GM21423 (cell line): Measurements from ENCODE around the gene TCF25.
"Not testable (repeated sequence)": the region's sequence is repeated elsewhere in the genome, so short reads cannot be mapped to it uniquely, and the experiment has no call there.

Experiments
- ATAC-seq: cut with Tn5 transposase; IDR thresholded peaks from one replicate; pipeline ENCODE4 v1.9.1; 2021; ENCODE audit warnings: mild to moderate bottlenecking, moderate library complexity; ENCODE audit not compliant: unreplicated experiment

The TCF25 gene

DNA sequence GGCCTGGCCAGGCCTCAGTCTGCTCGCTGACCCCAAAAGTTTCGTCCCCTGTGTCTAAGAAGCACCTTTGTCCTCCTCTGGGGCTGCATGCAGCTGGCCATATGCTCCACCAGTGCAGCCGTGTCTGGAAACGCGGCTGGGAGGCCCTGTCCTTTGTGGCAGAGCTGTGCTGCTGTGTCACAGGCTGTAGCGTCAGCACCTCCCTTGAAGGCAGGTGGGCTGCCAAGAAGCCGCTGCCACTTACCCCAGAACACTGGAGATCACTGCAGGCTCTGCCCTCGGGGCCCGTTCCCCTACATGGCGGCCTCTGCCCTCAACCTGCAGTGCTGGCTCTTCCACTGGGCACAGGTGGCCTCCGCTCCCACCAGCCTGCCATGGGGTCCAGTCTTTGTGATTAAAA, 29.6 kb downstream of the TCF25 start:
- no peak for ATAC-seq

DNA sequence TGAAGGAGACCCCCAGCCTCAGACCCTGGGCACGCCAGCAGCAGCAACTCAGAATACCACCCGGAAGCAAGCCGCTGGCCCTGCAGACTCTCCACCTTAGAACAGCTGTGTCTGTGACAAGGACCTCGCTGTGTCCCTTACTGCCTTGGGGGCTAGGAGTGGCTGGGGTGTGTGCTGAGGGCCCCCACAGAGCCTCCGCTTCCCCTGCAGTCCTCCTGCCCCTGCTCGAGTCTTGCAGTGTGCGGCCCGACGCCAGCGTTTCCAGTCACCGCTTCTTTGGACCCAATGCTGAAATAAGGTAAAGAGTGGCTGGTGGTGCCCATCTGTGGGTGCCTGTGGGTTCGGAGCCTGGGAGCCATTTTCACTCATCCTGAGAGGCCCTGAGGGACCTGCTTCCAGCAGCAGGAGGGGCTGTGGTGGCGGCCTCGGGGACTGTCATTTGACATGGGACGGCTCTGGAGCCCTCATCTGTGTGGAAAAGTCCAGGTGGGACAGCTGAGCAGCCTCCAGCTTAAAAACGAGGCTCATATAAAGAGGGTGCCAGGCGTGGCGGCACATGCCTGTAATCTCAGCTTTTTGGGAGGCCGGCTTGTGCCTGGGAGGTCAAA, 30.6 kb downstream of the TCF25 start:
- ATAC-seq: no peak

DNA sequence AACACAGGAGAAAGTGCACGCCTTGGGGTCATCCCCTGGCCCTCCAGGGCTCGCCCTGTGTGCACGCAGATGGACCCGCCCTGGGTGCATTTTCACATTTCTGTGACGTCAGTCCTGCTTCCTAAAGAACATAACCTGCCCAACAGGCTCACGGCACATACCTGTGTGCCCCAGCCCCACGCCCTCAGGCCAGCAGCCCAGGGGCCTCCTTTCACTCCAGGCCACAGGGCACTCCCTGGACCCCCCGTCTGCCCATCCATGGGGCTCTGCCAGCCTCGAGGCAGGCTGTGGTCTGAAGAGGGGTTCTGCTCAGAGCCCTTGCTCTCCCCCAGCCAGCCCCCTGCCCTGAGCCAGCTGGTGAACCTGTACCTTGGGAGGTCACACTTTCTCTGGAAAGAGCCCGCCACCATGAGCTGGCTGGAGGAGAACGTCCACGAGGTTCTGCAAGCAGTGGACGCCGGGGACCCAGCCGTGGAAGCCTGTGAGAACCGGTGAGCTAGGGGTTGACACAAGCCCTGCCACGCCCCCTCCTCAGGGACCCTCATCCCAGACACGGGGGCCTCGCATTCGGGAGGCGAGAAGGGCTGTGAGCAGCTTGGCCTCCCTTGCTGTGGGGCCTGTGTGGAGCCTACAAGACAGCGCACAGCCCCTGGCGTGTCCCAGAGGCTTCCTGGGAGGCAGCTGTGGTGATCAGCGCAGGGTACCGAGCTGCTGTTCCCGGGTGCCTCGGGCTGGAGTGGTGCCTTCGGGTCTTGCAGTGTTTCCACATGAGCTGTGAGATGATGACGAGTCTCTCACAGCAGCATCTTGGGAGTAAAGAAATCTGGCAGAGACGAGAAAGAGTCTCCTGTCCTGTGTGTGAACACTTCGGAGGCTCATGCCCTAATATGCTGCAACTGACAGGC, 31.5 kb downstream of the TCF25 start:
- ATAC-seq: no peak

DNA sequence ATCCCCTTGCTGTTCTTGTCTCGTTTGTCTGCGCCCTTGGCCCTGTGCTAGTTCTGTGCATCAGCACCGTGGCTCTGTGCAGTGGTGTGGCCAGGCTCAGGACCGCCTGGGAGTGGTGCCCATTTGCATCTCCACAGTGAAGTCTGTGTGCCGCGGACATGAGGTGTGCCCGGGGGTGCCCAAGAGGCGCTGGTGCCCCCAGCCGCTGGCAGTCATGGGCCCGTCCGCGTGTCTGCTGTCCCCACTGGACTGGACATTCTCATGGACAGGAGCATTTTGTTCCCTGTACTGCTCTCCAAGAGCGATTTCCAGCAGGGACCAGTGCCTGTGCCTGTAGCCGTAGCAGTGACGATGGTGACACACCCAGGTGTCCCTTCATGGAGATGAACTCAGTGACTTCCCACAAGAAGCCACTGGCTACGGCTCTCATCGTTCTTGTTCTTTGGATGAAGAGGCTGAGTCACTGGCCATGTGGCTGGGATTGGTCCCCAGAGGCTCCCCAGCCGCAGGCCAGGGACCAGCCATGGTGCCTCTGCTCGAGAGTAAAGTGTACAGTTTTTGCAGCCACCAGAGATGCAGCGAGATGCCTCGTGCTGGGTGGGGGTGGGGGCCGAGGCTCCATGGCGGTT, 32.2 kb downstream of the TCF25 start:
- ATAC-seq: no peak

DNA sequence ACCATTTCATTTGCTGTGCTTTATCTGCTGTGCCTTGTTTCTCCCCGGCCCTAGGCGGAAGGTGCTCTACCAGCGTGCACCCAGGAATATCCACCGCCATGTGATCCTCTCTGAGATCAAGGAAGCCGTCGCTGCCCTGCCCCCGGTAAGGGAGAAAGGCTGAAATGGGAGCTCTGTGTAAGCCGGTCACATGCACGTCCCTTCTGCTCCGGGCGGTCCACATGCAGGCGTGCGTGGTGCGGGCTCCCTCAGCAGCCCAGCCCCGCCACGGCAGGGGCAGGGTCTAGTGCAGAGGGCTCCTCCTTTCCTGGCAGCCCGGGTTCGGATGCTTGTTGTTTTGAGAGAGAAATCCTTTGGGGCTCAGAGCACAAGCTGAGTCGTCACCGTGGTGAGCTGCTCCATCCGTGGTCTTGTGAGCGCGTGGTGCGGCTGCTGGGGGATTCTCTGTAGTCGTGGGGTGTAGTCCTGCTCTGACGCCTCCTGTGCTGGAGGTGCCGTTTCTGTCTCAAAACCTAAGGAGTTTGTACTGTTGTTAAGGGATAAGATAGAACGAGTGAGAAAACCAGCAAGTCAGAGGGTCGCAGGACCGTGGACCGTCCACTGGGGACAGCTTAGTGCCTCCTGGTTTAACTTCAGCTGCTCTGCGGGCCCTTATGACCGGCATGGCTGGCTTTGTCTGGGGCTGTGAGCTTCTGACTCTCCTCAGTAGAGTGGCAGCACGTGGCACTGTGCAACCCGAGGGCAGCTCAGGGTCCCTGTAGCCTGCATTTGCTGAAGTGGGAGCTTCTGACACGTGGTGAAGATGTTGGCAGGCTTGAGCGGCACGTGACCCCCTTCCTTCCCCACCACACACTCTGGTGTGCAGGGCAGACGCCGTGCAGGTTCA, 33.0 kb downstream of the TCF25 start:
- no peak for ATAC-seq

DNA sequence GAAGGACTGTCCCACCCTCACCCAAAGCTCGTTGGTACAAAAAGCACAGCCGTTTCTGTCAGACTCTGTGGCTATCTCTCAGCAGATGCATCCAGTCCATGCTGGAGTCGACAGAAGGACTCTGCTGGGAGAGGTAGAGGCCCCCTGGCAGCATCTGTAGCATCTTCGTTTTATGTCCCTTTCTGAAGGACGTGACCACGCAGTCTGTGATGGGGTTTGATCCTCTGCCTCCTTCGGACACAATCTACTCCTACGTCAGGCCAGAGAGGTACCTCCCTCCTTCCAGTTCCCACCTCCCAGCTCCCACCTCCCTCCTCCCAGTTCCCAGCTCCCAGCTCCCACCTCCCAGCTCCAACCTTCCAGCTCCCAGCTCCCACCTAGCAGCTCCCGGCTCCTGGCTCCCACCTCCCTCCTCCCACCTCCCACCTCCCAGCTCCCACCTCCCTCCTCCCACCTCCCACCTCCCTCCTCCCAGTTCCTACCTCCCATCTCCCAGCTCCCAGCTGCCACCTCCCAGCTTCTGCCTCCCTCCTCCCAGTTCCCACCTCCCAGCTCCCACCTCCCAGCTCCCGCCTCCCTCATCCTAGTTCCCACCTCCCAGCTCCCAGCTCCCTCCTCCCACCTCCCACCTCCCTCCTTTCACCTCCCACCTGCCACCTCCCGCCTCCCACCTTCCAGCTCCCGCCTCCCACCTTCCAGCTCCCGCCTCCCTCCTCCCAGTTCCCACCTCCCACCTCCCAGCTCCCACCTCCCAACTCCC, 33.8 kb downstream of the TCF25 start:
- ATAC-seq: no peak

DNA sequence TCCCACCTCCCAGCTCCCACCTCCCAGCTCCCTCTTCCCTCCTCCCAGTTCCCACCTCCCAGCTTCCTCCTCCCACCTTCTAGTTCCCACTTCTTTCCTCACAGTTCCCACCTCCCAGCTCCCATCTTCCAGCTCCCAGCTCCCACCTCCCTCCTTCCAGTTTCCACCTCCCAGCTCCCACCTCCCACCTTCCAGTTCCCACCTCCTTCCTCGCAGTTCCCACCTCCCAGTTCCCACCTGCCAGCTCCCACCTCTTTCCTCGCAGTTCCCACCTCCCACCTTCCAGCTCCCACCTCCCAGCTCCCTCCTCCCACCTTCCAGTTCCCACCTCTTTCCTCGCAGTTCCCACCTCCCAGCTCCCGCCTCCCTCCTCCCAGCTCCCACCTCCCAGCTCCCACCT, 34.8 kb downstream of the TCF25 start:
- ATAC-seq: no peak

DNA sequence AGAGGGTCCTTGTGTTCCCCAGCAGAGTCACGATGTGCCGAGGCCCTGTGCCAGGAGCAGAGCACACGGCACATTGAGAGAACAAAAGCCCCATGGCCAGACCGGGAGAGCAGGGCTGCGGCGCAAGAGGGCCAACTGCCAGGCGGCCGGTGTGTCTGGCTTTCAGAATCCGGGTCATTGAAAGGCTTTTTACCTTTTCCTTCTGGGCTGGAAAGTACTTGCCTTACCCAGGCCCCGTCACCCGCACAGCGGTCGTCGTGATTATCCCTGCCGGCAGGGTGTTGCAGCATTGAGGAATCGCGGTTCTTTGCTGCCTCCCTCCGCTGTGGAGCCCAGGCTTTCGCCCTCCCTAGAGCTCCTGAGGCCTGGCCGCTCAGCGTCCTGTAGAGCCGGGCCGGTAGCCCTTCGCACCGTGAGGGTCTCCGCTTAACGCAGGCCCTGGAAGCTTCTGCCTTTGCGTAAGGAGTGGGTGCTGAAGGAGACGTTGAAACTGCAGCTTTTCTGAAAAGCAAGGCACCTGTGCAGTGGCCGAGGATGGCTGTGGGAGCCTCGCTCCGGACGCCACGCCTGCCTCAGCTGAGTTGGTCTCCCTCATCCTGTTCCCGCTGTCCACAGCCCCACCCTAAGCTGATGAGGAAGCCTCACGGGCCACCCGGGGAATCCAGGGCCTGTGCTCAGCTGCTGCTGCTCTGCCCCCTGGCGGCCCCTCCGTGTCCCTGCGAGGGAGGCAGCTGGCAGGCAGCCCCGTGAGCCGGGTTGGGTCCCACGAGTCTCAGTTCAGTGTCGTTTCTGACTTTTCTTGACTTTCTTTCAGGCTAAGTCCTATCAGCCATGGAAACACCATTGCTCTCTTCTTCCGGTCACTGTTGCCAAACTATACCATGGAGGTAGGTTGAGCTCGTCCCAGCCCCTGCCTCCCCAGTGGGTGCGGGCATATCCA, 36.7 kb downstream of the TCF25 start:
- no peak for ATAC-seq

DNA sequence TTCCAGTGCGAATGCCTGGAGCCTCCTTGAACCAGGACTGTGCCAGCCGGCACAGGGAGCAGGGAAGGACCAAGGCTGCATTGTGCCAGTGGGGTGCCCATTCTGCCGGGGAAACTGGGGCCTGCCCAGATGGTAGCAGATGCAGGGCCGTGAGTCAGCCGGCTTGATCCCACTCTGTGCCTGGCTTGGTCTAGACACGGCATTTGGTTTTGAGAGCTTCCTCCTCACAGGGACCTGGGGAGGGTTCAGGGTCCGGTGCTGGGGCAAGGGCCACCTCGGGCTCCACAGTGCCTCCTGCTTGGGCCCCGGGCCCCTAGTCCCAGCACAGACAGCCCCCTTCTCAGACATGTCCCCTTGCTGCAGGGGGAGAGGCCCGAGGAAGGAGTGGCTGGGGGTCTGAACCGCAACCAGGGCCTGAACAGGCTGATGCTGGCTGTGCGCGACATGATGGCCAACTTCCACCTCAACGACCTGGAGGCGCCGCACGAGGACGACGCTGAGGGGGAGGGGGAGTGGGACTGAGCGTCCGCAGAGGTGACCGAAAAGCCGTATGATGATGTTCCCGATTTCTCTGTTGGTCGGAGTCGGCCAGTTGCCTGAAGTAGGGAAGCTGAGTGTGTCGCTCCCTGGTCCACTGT, 37.4 kb downstream of the TCF25 start:
- no peak for ATAC-seq

DNA sequence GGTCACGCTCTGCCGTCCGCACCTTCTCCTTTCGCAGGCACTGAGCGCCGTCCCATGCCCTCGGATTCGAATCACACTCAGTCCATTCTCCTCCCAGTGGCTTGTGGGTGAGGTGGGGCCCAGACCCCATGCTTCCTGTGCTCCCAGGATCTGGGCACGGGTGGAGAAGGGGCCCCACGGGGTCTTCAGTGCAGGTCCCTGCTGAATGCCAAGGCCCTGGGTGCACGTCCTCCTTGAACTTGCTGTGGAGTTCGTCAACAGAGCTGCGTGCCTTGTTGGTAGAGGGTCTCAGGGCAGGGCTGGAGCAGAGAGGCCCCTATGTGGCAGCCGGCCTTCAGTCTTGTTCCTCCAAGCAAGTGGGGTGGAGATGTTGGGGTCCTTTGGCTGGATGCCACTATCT, 38.0 kb downstream of the TCF25 start:
- no peak for ATAC-seq

DNA sequence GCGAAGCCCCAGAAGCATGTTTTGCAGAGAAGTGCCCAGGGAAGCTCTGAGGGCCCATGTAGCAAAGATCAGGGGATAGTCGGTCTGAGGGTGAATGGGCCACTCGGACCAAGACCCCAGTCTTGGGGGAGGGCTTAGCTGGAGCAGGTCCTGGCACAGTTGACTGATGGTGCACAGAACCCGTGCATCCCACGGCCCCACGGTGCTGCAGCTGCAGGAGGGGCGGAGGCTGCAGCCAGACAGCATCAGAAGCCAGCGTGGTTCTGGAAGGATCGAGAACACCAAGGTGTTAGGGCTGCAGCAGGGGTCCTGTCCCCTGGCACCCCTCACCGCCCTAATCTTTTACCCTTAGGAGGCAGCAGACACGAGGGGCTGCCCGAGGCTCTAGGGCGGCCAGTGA, 38.8 kb downstream of the TCF25 start:
- no peak for ATAC-seq

DNA sequence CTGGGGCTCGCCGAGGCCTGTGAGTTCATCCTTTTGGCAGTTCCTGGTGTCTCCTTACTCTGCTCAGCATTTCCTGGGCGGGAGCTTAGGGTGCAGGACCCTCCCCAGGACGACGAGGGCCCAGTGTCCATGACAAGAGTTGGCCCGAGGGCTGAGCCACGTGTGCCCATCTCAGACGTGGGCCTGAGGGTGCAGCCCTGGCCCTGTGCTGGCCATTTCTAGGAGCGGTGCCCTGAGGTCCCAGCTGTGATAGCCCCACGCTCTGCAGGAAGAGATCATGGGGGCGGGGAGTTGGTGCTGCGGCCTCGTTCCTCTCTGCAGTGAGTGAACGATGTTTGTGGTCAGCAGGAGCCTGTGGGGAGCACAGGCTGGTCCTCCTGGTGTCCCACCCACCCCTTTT, 39.2 kb downstream of the TCF25 start:
- no peak for ATAC-seq

DNA sequence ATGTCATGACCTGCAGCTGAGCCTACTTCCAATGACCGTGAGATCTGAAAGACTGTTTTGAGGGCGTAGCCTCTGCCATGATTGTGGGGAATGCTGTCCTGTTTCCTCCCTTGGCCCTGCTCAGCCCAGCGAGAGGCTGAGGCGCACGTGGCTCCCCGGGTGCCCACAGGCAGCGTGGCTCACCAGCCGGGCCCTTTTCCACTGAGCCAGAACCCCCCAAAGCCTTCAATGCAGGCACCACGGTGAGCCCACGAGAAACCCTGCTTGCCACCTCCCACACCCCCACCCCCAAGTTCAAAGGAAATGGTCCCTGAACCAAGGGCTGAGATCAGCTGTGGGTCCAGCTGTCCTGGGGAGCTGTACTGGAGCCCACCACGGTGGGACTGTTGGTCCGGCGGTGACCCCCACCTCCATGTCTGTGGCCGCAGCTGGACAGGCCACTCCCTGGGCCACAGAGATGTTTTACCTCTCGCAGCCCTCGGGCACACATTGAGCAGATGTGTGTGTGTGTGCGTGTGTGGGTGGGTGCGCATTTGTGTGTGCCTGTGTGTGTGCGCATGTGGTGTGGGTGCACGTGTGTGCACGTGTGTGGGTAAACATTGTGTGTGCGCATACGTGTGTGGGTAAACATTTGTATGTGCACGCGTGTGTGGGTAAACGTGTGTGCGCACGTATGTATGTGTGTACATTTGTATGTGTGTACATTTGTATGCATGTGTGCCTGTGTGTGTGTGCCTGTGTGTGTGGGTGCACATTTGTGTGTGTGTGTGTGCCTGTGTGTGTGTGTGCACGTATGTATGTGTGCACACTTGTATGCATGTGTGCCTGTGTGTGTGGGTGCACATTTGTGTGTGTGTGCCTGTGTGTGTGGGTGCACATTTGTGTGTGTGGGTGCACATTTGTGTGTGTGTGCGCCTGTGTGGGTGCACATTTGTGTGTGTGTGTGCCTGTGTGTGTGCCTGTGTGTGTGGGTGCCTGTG, 40.3 kb downstream of the TCF25 start:
- no peak for ATAC-seq

DNA sequence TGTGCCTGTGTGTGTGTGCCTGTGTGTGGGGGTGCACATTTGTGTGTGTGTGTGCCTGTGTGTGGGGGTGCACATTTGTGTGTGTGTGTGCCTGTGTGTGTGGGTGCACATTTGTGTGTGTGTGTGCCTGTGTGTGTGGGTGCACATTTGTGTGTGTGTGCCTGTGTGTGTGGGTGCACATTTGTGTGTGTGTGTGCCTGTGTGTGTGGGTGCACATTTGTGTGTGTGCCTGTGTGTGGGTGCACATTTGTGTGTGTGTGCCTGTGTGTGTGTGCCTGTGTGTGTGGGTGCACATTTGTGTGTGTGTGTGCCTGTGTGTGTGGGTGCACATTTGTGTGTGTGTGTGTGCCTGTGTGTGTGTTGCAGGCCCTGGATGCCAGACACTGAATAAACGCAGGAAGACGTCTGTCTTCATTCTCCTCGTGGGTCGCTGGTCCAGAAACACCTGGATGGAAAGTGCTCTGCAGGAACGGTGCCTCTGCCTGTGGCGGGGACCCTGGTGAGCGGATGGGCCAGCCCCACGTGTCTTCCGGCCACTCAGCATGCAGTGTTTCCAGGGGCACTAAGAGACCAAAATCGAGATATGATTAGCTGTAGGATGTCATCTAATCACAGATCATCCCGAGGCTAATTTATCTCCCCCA, 41.4 kb downstream of the TCF25 start:
- not testable (repeated sequence) for ATAC-seq

DNA sequence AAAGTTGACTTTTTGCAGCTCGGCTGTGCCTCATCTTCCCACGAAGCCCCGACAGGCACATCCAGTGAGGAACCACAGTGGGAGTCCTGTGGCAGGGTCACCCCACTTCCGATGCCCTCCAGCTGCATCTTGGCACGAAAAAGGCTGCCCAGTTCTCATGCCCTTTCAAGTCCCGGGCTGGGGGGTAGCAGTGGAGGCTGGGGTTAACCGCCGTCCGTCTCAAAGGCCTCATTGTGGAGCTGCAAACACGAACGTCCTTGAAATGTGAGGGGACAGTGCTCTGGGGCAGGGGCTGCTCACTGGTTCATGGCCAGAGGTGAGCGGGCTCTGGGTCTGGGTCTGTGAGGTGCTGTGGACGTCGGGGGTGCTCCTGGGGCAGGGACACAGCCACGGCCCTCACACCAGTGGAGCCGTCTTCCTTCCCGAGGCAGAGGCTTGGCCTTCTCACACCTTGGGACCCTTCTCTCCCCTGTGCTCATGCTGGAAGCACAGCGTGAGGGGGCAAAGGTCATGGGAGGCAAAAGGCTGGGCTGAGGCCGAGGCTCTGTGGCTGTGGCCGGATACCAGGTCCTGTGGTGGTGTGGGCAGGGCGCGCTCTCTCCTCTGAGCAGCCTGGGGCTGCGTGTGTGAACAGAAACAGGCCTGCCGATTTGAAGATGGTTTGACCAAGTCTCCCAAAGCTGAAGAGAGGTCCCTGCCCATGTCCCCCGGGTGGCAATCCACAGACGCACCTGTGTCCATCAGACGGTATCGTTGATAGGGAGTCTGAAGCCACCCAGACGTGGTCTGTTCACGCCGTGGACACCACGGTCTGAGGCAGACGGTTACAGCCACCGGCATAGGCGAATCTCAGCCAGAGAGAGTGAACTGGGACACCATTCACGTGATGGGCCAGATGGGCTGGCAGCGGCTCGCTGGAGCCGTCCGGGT, 42.2 kb downstream of the TCF25 start:
- no peak for ATAC-seq
